ENCODE data around the gene MKRN2.

DNA sequence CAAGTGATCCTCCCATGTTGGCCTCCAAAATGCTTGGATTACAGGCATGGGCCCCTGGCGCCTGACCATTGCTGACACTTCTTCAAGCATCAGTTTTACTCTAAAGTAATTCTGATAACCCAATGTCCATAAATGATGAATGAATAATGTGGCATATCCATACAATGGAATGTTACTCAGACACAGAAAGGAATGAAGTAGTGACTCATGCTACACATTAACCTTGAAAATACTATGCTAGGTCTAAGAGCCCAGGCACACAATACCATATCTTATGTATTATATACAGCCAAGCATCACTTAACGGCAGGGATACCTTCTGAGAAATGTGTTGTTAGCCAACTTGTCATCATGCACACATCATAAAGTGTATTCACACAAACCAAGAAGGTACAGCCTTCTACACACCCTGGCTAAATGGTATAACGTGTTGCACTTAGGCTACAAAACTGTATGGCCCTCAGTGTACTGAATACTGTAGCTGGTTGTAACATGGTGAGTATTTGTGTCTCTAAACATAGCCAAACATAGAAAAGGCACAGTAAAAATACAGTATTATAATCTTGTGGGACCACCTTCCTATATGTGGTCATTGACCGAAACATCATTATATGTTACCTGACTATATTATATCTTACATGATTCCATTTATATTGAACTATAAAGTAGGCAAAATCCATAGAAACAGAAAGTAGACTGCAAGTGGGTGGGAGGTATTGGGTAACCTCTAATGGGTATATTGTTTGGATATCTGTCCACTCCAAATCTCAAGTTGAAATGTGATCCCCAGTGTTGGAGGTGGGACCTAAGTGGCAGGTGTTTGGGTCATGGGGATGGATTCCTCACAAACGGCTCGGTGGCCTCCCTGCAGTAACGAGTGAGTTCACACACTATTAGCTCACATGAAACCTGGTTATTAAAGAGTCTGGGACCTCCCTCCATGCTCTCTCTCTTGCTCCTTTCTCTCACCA, 31.4 kb downstream of the MKRN2 start:
- TF ChIP-seq POLR2AphosphoS5 (IDR thresholded peaks at IDR 0.05) (no peak), CTCF (IDR thresholded peaks at IDR 0.05) (no peak), POLR2A (IDR thresholded peaks at IDR 0.05) (no peak), EP300 (IDR thresholded peaks at IDR 0.05) (no peak)
